Measurements from ENCODE around the gene SPINK6. TPM values are rescaled to one million over a fixed set of nuclear protein-coding genes. Genes with fewer than 3 reads are reported as not detected.

SPINK6 gene
- polyA plus RNA-seq (2013) = not detected in 2 replicates

- no peak within 1 kb of the TSS for H3K14ac ChIP-seq (ENCODE audit: low read length)
- H3K9ac ChIP-seq (ENCODE audit: low read length) = no peak within 1 kb of the TSS
- no peak within 1 kb of the TSS for H4K12ac ChIP-seq (ENCODE audit: low read depth, low read length)
- H2BK120ac ChIP-seq (ENCODE audit: insufficient read depth, low read length, poor library complexity) = no peak within 1 kb of the TSS
- H2AFZ ChIP-seq (ENCODE audit: insufficient read depth, low read length, poor library complexity) = no peak within 1 kb of the TSS
- no peak for DNase-seq
- no peaks in the 10 kb centered on the region for H3K9me3 ChIP-seq (ENCODE audit: insufficient read depth, low read depth, low read length)
- H3K4me1 ChIP-seq (ENCODE audit: control insufficient read depth in 1 of 2, insufficient read depth in 2 of 2, low read length in 2 of 2) = no peaks in the 10 kb centered on the region
- H2BK12ac ChIP-seq (ENCODE audit: low read length) = no peak within 1 kb of the TSS
- no peaks in the 10 kb centered on the region for H3K79me2 ChIP-seq (ENCODE audit: control insufficient read depth, insufficient read depth, low read length, poor library complexity)
- no peak within 1 kb of the TSS for H3K27ac ChIP-seq (ENCODE audit: low read depth, low read length)
- no peak within 1 kb of the TSS for H4K91ac ChIP-seq (ENCODE audit: low read depth, low read length)
- H2AK5ac ChIP-seq (ENCODE audit: low read length) = no peak within 1 kb of the TSS
- no CpG with 5 or more reads among the region's 2 CpGs for WGBS (ENCODE audit: extremely low coverage, insufficient coverage, insufficient read length)
- no peak within 1 kb of the TSS for H3K4me3 ChIP-seq (ENCODE audit: low read depth, low read length)
- H3K4ac ChIP-seq (ENCODE audit: low read depth, low read length) = no peak within 1 kb of the TSS
- H3K18ac ChIP-seq (ENCODE audit: low read length) = no peak within 1 kb of the TSS
- no peak within 1 kb of the TSS for H2BK5ac ChIP-seq (ENCODE audit: low read depth, low read length, poor library complexity)
- H4K8ac ChIP-seq (ENCODE audit: low read depth, low read length) = no peak within 1 kb of the TSS
- no peaks in the 10 kb centered on the region for H3K27me3 ChIP-seq (ENCODE audit: insufficient read depth, low read length)
- H3K79me1 ChIP-seq (ENCODE audit: low read length) = no peaks in the 10 kb centered on the region
- H3K4me2 ChIP-seq (ENCODE audit: low read length) = no peak within 1 kb of the TSS
- H3K23ac ChIP-seq (ENCODE audit: low read length) = no peak within 1 kb of the TSS
- H3K36me3 ChIP-seq (ENCODE audit: control insufficient read depth in 1 of 2, insufficient read depth in 2 of 2, low read length in 2 of 2) = no peaks in the 10 kb centered on the region
Measured at GRCh38 chr5:148202531-148203203, at the start of gene SPINK6. TSS of gene SPINK6 (plus strand) at chr5:148203042. CDS start at chr5:148203097, 55 bp downstream.

GRCh38 chr5:148156609-148157008, 46.2 kb upstream of the SPINK6 start:
- no peak overlapping the region for H3K23ac ChIP-seq (ENCODE audit: low read length)
- H3K4me3 ChIP-seq (ENCODE audit: low read depth, low read length) = no peak overlapping the region
- no peaks in the 10 kb centered on the region for H3K79me2 ChIP-seq (ENCODE audit: control insufficient read depth, insufficient read depth, low read length, poor library complexity)
- H3K79me1 ChIP-seq (ENCODE audit: low read length) = no peaks in the 10 kb centered on the region
- H3K14ac ChIP-seq (ENCODE audit: low read length) = no peak overlapping the region
- no peaks in the 10 kb centered on the region for H3K36me3 ChIP-seq (ENCODE audit: control insufficient read depth in 1 of 2, insufficient read depth in 2 of 2, low read length in 2 of 2)
- whole genome bisulfite sequencing (ENCODE audit: extremely low coverage, insufficient coverage, insufficient read length) = no CpG with 5 or more reads among the region's 1 CpG
- H3K4me1 ChIP-seq (ENCODE audit: control insufficient read depth in 1 of 2, insufficient read depth in 2 of 2, low read length in 2 of 2) = peaks cover 0 to 2% of the 10 kb centered on the region in 2 experiments
- H2AK5ac ChIP-seq (ENCODE audit: low read length) = no peak overlapping the region
- no peak overlapping the region for H3K27ac ChIP-seq (ENCODE audit: low read depth, low read length)
- H3K4ac ChIP-seq (ENCODE audit: low read depth, low read length) = no peak overlapping the region
- H3K9ac ChIP-seq (ENCODE audit: low read length) = no peak overlapping the region
- no peak overlapping the region for H4K8ac ChIP-seq (ENCODE audit: low read depth, low read length)
- peaks cover 2% of the 10 kb centered on the region for H3K9me3 ChIP-seq (ENCODE audit: insufficient read depth, low read depth, low read length)
- no peak overlapping the region for H3K18ac ChIP-seq (ENCODE audit: low read length)
- H3K27me3 ChIP-seq (ENCODE audit: insufficient read depth, low read length) = no peaks in the 10 kb centered on the region
- no peak overlapping the region for H2BK5ac ChIP-seq (ENCODE audit: low read depth, low read length, poor library complexity)
- H2AFZ ChIP-seq (ENCODE audit: insufficient read depth, low read length, poor library complexity) = no peak overlapping the region
- no peak overlapping the region for H4K91ac ChIP-seq (ENCODE audit: low read depth, low read length)
- no peak for DNase-seq
- no peak overlapping the region for H2BK120ac ChIP-seq (ENCODE audit: insufficient read depth, low read length, poor library complexity)
- no peak overlapping the region for H4K12ac ChIP-seq (ENCODE audit: low read depth, low read length)
- H3K4me2 ChIP-seq (ENCODE audit: low read length) = no peak overlapping the region
- no peak overlapping the region for H2BK12ac ChIP-seq (ENCODE audit: low read length)

GRCh38 chr5:148162038-148162437, 40.8 kb upstream of the SPINK6 start:
- Histone ChIP-seq H3K9ac (ENCODE audit: low read length) (no peak overlapping the region), H3K4me1 (ENCODE audit: control insufficient read depth in 1 of 2, insufficient read depth in 2 of 2, low read length in 2 of 2) (no peaks in the 10 kb centered on the region), H3K27me3 (ENCODE audit: insufficient read depth, low read length) (no peaks in the 10 kb centered on the region), H2BK120ac (ENCODE audit: insufficient read depth, low read length, poor library complexity) (no peak overlapping the region), H2BK5ac (ENCODE audit: low read depth, low read length, poor library complexity) (no peak overlapping the region), H4K91ac (ENCODE audit: low read depth, low read length) (no peak overlapping the region), H3K4me3 (ENCODE audit: low read depth, low read length) (no peak overlapping the region), H3K79me2 (ENCODE audit: control insufficient read depth, insufficient read depth, low read length, poor library complexity) (no peaks in the 10 kb centered on the region), H3K23ac (ENCODE audit: low read length) (no peak overlapping the region), H3K4ac (ENCODE audit: low read depth, low read length) (no peak overlapping the region), H3K18ac (ENCODE audit: low read length) (no peak overlapping the region), H2BK12ac (ENCODE audit: low read length) (no peak overlapping the region), H3K79me1 (ENCODE audit: low read length) (no peaks in the 10 kb centered on the region), H4K12ac (ENCODE audit: low read depth, low read length) (no peak overlapping the region), H3K27ac (ENCODE audit: low read depth, low read length) (no peak overlapping the region), H2AK5ac (ENCODE audit: low read length) (no peak overlapping the region), H3K36me3 (ENCODE audit: control insufficient read depth in 1 of 2, insufficient read depth in 2 of 2, low read length in 2 of 2) (no peaks in the 10 kb centered on the region), H3K9me3 (ENCODE audit: insufficient read depth, low read depth, low read length) (no peaks in the 10 kb centered on the region), H4K8ac (ENCODE audit: low read depth, low read length) (no peak overlapping the region), H2AFZ (ENCODE audit: insufficient read depth, low read length, poor library complexity) (no peak overlapping the region), H3K14ac (ENCODE audit: low read length) (no peak overlapping the region), H3K4me2 (ENCODE audit: low read length) (no peak overlapping the region)
- no CpG with 5 or more reads among the region's 1 CpG for whole genome bisulfite sequencing (ENCODE audit: extremely low coverage, insufficient coverage, insufficient read length)
- DNase-seq = no peak

- H3K4me2 ChIP-seq (ENCODE audit: low read length) = no peak overlapping the region
- H3K4me1 ChIP-seq (ENCODE audit: control insufficient read depth in 1 of 2, insufficient read depth in 2 of 2, low read length in 2 of 2) = no peaks in the 10 kb centered on the region
- H3K9me3 ChIP-seq (ENCODE audit: insufficient read depth, low read depth, low read length) = no peaks in the 10 kb centered on the region
- H2BK120ac ChIP-seq (ENCODE audit: insufficient read depth, low read length, poor library complexity) = no peak overlapping the region
- H3K36me3 ChIP-seq (ENCODE audit: control insufficient read depth in 1 of 2, insufficient read depth in 2 of 2, low read length in 2 of 2) = no peaks in the 10 kb centered on the region
- H3K79me2 ChIP-seq (ENCODE audit: control insufficient read depth, insufficient read depth, low read length, poor library complexity) = no peaks in the 10 kb centered on the region
- no peak overlapping the region for H2AFZ ChIP-seq (ENCODE audit: insufficient read depth, low read length, poor library complexity)
- no peak overlapping the region for H2AK5ac ChIP-seq (ENCODE audit: low read length)
- H3K9ac ChIP-seq (ENCODE audit: low read length) = no peak overlapping the region
- no peak overlapping the region for H2BK12ac ChIP-seq (ENCODE audit: low read length)
- H3K14ac ChIP-seq (ENCODE audit: low read length) = no peak overlapping the region
- H3K23ac ChIP-seq (ENCODE audit: low read length) = no peak overlapping the region
- H3K27ac ChIP-seq (ENCODE audit: low read depth, low read length) = no peak overlapping the region
- H3K27me3 ChIP-seq (ENCODE audit: insufficient read depth, low read length) = no peaks in the 10 kb centered on the region
- no peak overlapping the region for H4K8ac ChIP-seq (ENCODE audit: low read depth, low read length)
- H2BK5ac ChIP-seq (ENCODE audit: low read depth, low read length, poor library complexity) = no peak overlapping the region
- WGBS (ENCODE audit: extremely low coverage, insufficient coverage, insufficient read length) = no CpG with 5 or more reads among the region's 1 CpG
- H4K91ac ChIP-seq (ENCODE audit: low read depth, low read length) = no peak overlapping the region
- no peak overlapping the region for H4K12ac ChIP-seq (ENCODE audit: low read depth, low read length)
- no peak for DNase-seq
- no peak overlapping the region for H3K4ac ChIP-seq (ENCODE audit: low read depth, low read length)
- no peaks in the 10 kb centered on the region for H3K79me1 ChIP-seq (ENCODE audit: low read length)
- no peak overlapping the region for H3K18ac ChIP-seq (ENCODE audit: low read length)
- no peak overlapping the region for H3K4me3 ChIP-seq (ENCODE audit: low read depth, low read length)
Measured at GRCh38 chr5:148163345-148163744, 39.5 kb upstream of the SPINK6 start.

Measured in trophoblast cell (in vitro differentiated cells and primary cell).